ENCODE data around the gene LRP4.
"Not testable (repeated sequence)": the region's sequence is repeated elsewhere in the genome, so short reads cannot be mapped to it uniquely, and the experiment has no call there.

Gene LRP4

GRCh38 chr11:46936138-46937110 lies 18.1 kb upstream of the LRP4 start, which contains the start of gene CSTPP1:
TSS of gene CSTPP1 (plus strand) at chr11:46936761. CDS start at chr11:46936806, 45 bp downstream.
- peaks cover 16% of the 10 kb centered on the region for H3K4me1 Mint-ChIP-seq
- peak within 1 kb of the TSS; percentile 90 to 99 for H3K27ac Mint-ChIP-seq
- peak; percentile 100 for ATAC-seq
- peaks cover 5 to 6% of the 10 kb centered on the region in 2 donors for H3K9me3 Mint-ChIP-seq
- peak within 1 kb of the TSS; percentile 93 to 94 for H3K4me3 Mint-ChIP-seq
- no peaks in the 10 kb centered on the region for H3K27me3 Mint-ChIP-seq
- peak; percentile 90 to 93 for DNase-seq

- DNase-seq: no peak
- Mint-ChIP-seq H3K4me3 (no peak overlapping the region), H3K27ac (no peak overlapping the region), H3K9me3 (peaks cover 0 to 6% of the 10 kb centered on the region in 2 donors), H3K27me3 (peaks cover 9% of the 10 kb centered on the region), H3K4me1 (peaks cover 12% of the 10 kb centered on the region)
- ATAC-seq: no peak
These were observed 11.7 kb upstream of the LRP4 start for GRCh38 chr11:46930089-46930488.

GRCh38 chr11:46928701-46929100 lies 10.4 kb upstream of the LRP4 start:
- not testable (repeated sequence) for DNase-seq, H3K27me3 Mint-ChIP-seq, ATAC-seq, H3K27ac Mint-ChIP-seq, H3K4me3 Mint-ChIP-seq, H3K9me3 Mint-ChIP-seq
- peaks cover 12% of the 10 kb centered on the region for H3K4me1 Mint-ChIP-seq

GRCh38 chr11:46927928-46928327 lies 9.6 kb upstream of the LRP4 start:
- ATAC-seq, DNase-seq, H3K4me3 Mint-ChIP-seq: not testable (repeated sequence)

GRCh38 chr11:46920755-46921154 lies 2.4 kb upstream of the LRP4 start:
- Mint-ChIP-seq H3K4me3 (no peak overlapping the region), H3K4me1 (peaks cover 38% of the 10 kb centered on the region), H3K27me3 (peaks cover 42% of the 10 kb centered on the region), H3K9me3 (no peaks in the 10 kb centered on the region), H3K27ac (no peak overlapping the region)
- DNase-seq (no peak), ATAC-seq (no peak)

More at GRCh38 chr11:46927928-46928327, 9.6 kb upstream of the LRP4 start:
- H3K9me3 Mint-ChIP-seq, H3K27me3 Mint-ChIP-seq, H3K27ac Mint-ChIP-seq: not testable (repeated sequence)
- peaks cover 12% of the 10 kb centered on the region for H3K4me1 Mint-ChIP-seq

- Mint-ChIP-seq H3K9me3 (no peaks in the 10 kb centered on the region), H3K27ac (no peak overlapping the region), H3K4me3 (peak overlapping the region; percentile 87 to 89), H3K27me3 (peaks cover 60% of the 10 kb centered on the region), H3K4me1 (peaks cover 38% of the 10 kb centered on the region)
- DNase-seq (no peak), ATAC-seq (no peak)
These were observed 601 bp upstream of the LRP4 start for GRCh38 chr11:46918788-46919513.

- ATAC-seq (no peak), DNase-seq (no peak)
- H3K9me3 Mint-ChIP-seq: no peaks in the 10 kb centered on the region
- peaks cover 73% of the 10 kb centered on the region for H3K27me3 Mint-ChIP-seq
- H3K4me1 Mint-ChIP-seq: peaks cover 40% of the 10 kb centered on the region
- H3K4me3 Mint-ChIP-seq: peak overlapping the region; percentile 73 to 84
- H3K27ac Mint-ChIP-seq: peak overlapping the region in 1 of 2 donors; percentile 25
These were observed 628 bp downstream of the LRP4 start for GRCh38 chr11:46917762-46918082.

GRCh38 chr11:46917109-46917761 lies 1.1 kb downstream of the LRP4 start:
- Mint-ChIP-seq H3K27ac (peak overlapping the region in 1 of 2 donors; percentile 34), H3K4me1 (peaks cover 43% of the 10 kb centered on the region), H3K4me3 (peak overlapping the region; percentile 73 to 84), H3K9me3 (no peaks in the 10 kb centered on the region), H3K27me3 (peaks cover 78% of the 10 kb centered on the region)
- ATAC-seq (peak; percentile 14), DNase-seq (no peak)

- peaks cover 82% of the 10 kb centered on the region for H3K27me3 Mint-ChIP-seq
- H3K9me3 Mint-ChIP-seq: no peaks in the 10 kb centered on the region
- peak; percentile 57 for ATAC-seq
- H3K27ac Mint-ChIP-seq: peak overlapping the region in 1 of 2 donors; percentile 44
- peak overlapping the region; percentile 73 to 84 for H3K4me3 Mint-ChIP-seq
- peaks cover 43% of the 10 kb centered on the region for H3K4me1 Mint-ChIP-seq
- peak in 1 of 2 donors; percentile 26 for DNase-seq
These were observed 1.9 kb downstream of the LRP4 start for GRCh38 chr11:46916286-46917108.

GRCh38 chr11:46914910-46915309 lies 3.4 kb downstream of the LRP4 start:
- Mint-ChIP-seq H3K4me1 (peaks cover 40% of the 10 kb centered on the region), H3K27ac (no peak overlapping the region)
- no peak for DNase-seq

GRCh38 chr11:46914363-46914762 lies 4.0 kb downstream of the LRP4 start:
- Mint-ChIP-seq H3K9me3 (no peaks in the 10 kb centered on the region), H3K27me3 (peaks cover 82% of the 10 kb centered on the region), H3K27ac (no peak overlapping the region), H3K4me1 (peaks cover 35% of the 10 kb centered on the region), H3K4me3 (no peak overlapping the region)
- no peak for ATAC-seq
- DNase-seq: no peak

More at GRCh38 chr11:46914910-46915309, 3.4 kb downstream of the LRP4 start:
- H3K4me3 Mint-ChIP-seq: no peak overlapping the region
- H3K27me3 Mint-ChIP-seq: peaks cover 87% of the 10 kb centered on the region
- no peak for ATAC-seq
- no peaks in the 10 kb centered on the region for H3K9me3 Mint-ChIP-seq

- no peak overlapping the region for H3K4me3 Mint-ChIP-seq
- H3K27me3 Mint-ChIP-seq: peaks cover 73% of the 10 kb centered on the region
- DNase-seq (no peak), ATAC-seq (no peak)
- H3K4me1 Mint-ChIP-seq: peaks cover 26% of the 10 kb centered on the region
- no peak overlapping the region for H3K27ac Mint-ChIP-seq
- no peaks in the 10 kb centered on the region for H3K9me3 Mint-ChIP-seq
These were observed 4.9 kb downstream of the LRP4 start for GRCh38 chr11:46913484-46913883.

GRCh38 chr11:46912526-46913150 lies 5.7 kb downstream of the LRP4 start:
- Mint-ChIP-seq H3K27ac (no peak overlapping the region), H3K27me3 (peaks cover 69% of the 10 kb centered on the region)

GRCh38 chr11:46907606-46908005 lies 10.7 kb downstream of the LRP4 start:
- H3K4me3 Mint-ChIP-seq: no peak overlapping the region
- peaks cover 19% of the 10 kb centered on the region for H3K27me3 Mint-ChIP-seq
- H3K27ac Mint-ChIP-seq: no peak overlapping the region
- H3K4me1 Mint-ChIP-seq: peaks cover 7% of the 10 kb centered on the region
- H3K9me3 Mint-ChIP-seq: no peaks in the 10 kb centered on the region
- DNase-seq (no peak), ATAC-seq (no peak)

More at GRCh38 chr11:46912526-46913150, 5.7 kb downstream of the LRP4 start:
- no peak for ATAC-seq
- no peaks in the 10 kb centered on the region for H3K9me3 Mint-ChIP-seq
- H3K4me1 Mint-ChIP-seq: peaks cover 23% of the 10 kb centered on the region
- no peak for DNase-seq
- H3K4me3 Mint-ChIP-seq: no peak overlapping the region

Measured in stimulated activated naive CD8-positive, alpha-beta T cell treated with anti-CD3 and anti-CD28 coated beads, Interleukin-15, amount 100 ng/mL, for 72 hours (primary cell).